Activated CD4-positive, alpha-beta T cell treated with anti-CD3 and anti-CD28 coated beads for 36 hours (primary cell): ENCODE results near the gene EIF2D. TPM values are rescaled to one million over a fixed set of nuclear protein-coding genes. Genes with fewer than 3 reads are reported as not detected.

Experiments
- ATAC-seq: fragments of 200-7000 bp; cut with Tn5 transposase; one replicate; pipeline ENCODE4 v1.10.0; 2021; ENCODE audit warnings: mild to moderate bottlenecking, moderate library complexity
- CTCF ChIA-PET: fragments of 350-600 bp; sonication (Branson Sonifier 250); formaldehyde crosslinking; loops from one replicate; lab custom pipeline; 2021; ENCODE audit warnings: antibody characterized with exemption; lab: Charles Lee
- POLR2A ChIA-PET: fragments of 350-600 bp; sonication (Branson Sonifier 250); formaldehyde crosslinking; loops from one replicate; lab custom pipeline; 2021; ENCODE audit warnings: antibody characterized with exemption, inconsistent platforms; lab: Charles Lee
- DNase-seq: peaks from one replicate; pipeline ENCODE4 v3.0.0-alpha.2; 2020
- H3K27ac Mint-ChIP-seq: one replicate; pipeline ENCODE4 v1.8.0; 2021; ENCODE audit warnings: mixed read lengths
- H3K27me3 Mint-ChIP-seq: one replicate; pipeline ENCODE4 v1.8.0; 2021; ENCODE audit warnings: mixed read lengths
- H3K36me3 Mint-ChIP-seq: one replicate; pipeline ENCODE4 v1.8.0; 2021; ENCODE audit warnings: low read depth, mixed read lengths
- H3K4me1 Mint-ChIP-seq: one replicate; pipeline ENCODE4 v1.8.0; 2021; ENCODE audit warnings: mixed read lengths
- H3K4me3 Mint-ChIP-seq: one replicate; pipeline ENCODE4 v1.8.0; 2021; ENCODE audit warnings: mild to moderate bottlenecking, moderate library complexity, mixed read lengths
- H3K9me3 Mint-ChIP-seq: one replicate; pipeline ENCODE4 v1.8.0; 2021; ENCODE audit warnings: low read depth, mixed read lengths
- intact Hi-C, 2 experiments: fragments of 100-400 bp; cut with DNase I in 1 of 2; cut with micrococcal nuclease in 1 of 2; formaldehyde crosslinking; loops; one replicate each; pipeline versions ENCODE4 v1.14.2 to v1.15.1; 2022 to 2024; cut with DNase I, micrococcal nuclease
- total RNA-seq, 2 experiments: library from RNA; stranded (reverse); gene quantifications; one replicate each; pipeline ENCODE4 v1.2.3, GENCODE V29; 2021

Gene EIF2D
- total RNA-seq, 2 experiments from 2014 or later: 91.2 to 100 TPM

DNA sequence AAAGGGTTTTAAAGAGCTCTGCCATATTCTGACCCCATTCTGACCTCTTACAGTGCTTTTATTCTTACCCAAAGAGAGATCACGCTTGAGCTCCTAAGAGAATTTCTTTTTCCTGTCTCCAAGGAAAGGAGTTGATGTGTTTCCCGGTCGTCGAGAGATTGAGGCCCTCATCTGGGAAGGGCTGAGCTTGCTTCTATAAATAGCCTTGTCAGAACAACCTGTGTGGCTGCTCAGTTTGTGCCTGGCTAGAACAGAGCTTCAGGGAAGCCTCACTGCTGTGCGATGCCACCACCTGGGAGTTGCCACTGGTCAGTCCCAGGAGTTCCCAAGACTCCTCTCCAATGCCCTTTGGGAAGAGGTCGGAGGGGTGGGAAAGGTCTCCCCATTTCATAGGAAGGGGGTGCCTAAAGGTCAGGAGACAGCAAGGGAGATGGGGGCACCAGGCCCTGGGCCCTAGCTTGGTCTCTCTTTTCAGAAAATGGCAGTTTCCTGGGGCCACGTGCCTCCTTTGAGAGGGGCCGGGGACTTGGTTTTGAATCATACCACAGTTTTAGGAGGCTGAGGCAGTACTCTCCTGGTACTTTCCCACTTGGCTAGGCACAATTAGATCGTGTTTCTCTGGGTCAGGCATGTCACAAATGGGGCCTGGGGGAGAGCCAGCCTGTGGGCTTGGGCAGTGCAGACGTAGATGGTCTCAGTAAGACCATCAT lies 52.1 kb downstream of the EIF2D start:
- no peaks in the 10 kb centered on the region for H3K9me3 Mint-ChIP-seq
- ATAC-seq: no peak
- peaks cover 78% of the 10 kb centered on the region for H3K36me3 Mint-ChIP-seq
- intact Hi-C loops: loop anchor here (1.0 to 10.0 kb wide), 2 partner anchors 30 to 1345 kb away; partner anchors contain the start of gene DSTYK (in 1 of the 2)
- peaks cover 68% of the 10 kb centered on the region for H3K4me1 Mint-ChIP-seq
- peak overlapping the region; percentile 95 for H3K4me3 Mint-ChIP-seq
- DNase-seq: peak; percentile 74
- peak overlapping the region; percentile 99 for H3K27ac Mint-ChIP-seq
- ChIA-PET POLR2A (interaction anchor here (0.5 to 1.7 kb wide), 8 partner anchors 8 to 358 kb away, joined by 3 to 14 read pairs (median 4); no protein-coding TSS in a partner anchor), CTCF (interaction anchor here (0.5 to 21.8 kb wide), 11 partner anchors 8 to 481 kb away, joined by 3 to 621 read pairs (median 4); no protein-coding TSS in a partner anchor)
- no peaks in the 10 kb centered on the region for H3K27me3 Mint-ChIP-seq

DNA sequence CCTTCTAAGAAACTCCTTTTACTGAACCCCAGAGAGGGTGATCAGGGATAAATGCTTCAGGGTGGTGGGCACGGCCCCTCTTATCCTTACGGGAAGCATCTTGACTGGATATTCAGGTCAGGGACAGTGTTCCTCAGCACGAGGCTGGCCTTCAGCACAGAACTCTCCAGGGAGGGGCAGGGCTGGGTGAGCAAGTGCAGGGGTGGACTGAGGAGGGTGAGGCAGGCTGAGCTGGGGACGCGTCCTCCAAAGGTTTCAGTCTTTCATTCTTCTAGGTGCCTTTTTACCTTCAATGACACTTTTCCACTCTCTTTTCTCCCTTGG lies 52.6 kb downstream of the EIF2D start:
- Mint-ChIP-seq H3K27ac (peak overlapping the region; percentile 99), H3K4me1 (peaks cover 68% of the 10 kb centered on the region), H3K27me3 (no peaks in the 10 kb centered on the region), H3K4me3 (peak overlapping the region; percentile 95), H3K9me3 (no peaks in the 10 kb centered on the region), H3K36me3 (peaks cover 73% of the 10 kb centered on the region)
- ChIA-PET POLR2A (interaction anchor here (0.5 to 1.7 kb wide), 8 partner anchors 9 to 359 kb away, joined by 3 to 14 read pairs (median 4); no protein-coding TSS in a partner anchor), CTCF (interaction anchor here (0.5 to 21.8 kb wide), 8 partner anchors 8 to 353 kb away, joined by 3 to 621 read pairs (median 4); no protein-coding TSS in a partner anchor)
- peak; percentile 60 for DNase-seq
- no peak for ATAC-seq
- intact Hi-C loops: no loop called here

DNA sequence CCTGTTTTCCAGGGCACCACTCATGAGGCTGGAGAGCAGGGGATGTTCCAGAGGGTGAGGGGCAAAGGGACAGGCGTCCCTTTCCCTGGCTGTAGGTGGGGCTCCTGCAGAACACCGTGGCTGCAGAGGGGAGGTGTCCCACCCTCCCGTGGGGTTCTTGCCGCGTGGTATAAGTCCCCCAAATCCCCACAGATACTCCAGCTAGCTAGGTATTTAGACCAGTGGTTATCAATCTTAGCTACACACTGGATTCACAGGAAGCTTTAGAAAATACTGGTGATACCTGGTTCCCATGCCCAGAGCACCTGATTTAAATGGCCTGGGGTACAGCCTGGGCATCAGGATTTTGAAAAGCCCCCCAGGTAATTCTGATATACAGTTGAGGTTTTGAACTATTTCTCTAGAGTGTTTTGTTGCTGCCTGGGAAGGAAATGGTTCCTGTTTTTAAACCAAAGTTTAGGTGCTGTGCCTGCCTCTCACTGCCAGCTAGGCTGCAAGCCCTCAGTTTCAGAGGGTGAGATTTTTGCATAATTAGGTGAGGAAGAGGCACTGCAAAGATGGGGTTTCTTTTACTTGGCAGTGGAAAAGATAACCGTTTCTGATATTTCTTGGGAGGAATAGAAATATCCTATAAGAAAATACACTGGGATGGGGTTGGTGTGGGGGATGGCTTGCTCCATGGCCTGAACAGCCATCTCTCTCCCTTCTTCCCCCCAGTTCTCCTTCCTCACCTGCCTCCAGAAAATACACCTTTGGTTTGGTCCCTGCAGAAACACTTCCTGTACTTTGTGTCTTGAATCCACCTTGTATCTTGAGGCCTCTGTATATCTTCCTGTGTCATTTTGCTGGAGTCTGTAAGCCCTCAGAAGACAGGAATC lies 53.2 kb downstream of the EIF2D start:
- Mint-ChIP-seq H3K4me3 (peak overlapping the region; percentile 95), H3K36me3 (peaks cover 67% of the 10 kb centered on the region), H3K27me3 (no peaks in the 10 kb centered on the region), H3K27ac (peak overlapping the region; percentile 99), H3K4me1 (peaks cover 68% of the 10 kb centered on the region), H3K9me3 (no peaks in the 10 kb centered on the region)
- ATAC-seq: no peak
- intact Hi-C loops: no loop called here
- no peak for DNase-seq
- CTCF ChIA-PET: interaction anchor here (0.6 to 21.8 kb wide), 6 partner anchors 7 to 80 kb away, joined by 3 to 621 read pairs (median 4); no protein-coding TSS in a partner anchor
- POLR2A ChIA-PET: interaction anchor here (0.6 to 1.6 kb wide), 7 partner anchors 9 to 85 kb away, joined by 3 to 5 read pairs (median 4); no protein-coding TSS in a partner anchor

- Mint-ChIP-seq H3K9me3 (no peaks in the 10 kb centered on the region), H3K36me3 (peaks cover 55% of the 10 kb centered on the region), H3K4me3 (peak overlapping the region; percentile 95), H3K27me3 (no peaks in the 10 kb centered on the region), H3K27ac (peak overlapping the region; percentile 99), H3K4me1 (peaks cover 66% of the 10 kb centered on the region)
- DNase-seq: peak; percentile 58
- POLR2A ChIA-PET: interaction anchor here (0.8 to 2.1 kb wide), 4 partner anchors 9 to 26 kb away, joined by 3 to 11 read pairs (median 4); no protein-coding TSS in a partner anchor
- CTCF ChIA-PET: interaction anchor here (3.5 to 21.8 kb wide), 2 partner anchors 12 to 18 kb away, joined by 23 to 621 read pairs; no protein-coding TSS in a partner anchor
- no peak for ATAC-seq
- intact Hi-C loops: loop anchor here (2.0 kb wide), 2 partner anchors 21 to 77 kb away; partner anchors contain the start of gene DYRK3 (in 1 of the 2)
Observed at GRCh38 chr1:206557636-206558473, 54.4 kb downstream of the EIF2D start.

- DNase-seq (peak; percentile 95), ATAC-seq (peak; percentile 43)
- peaks cover 66% of the 10 kb centered on the region for H3K4me1 Mint-ChIP-seq
- peak overlapping the region; percentile 95 for H3K4me3 Mint-ChIP-seq
- intact Hi-C loops: loop anchor here (1.0 to 2.0 kb wide), 7 partner anchors 7 to 78 kb away; partner anchors contain the start of genes DYRK3 (in 1 of the 2) and EIF2D (in 1 of the 2)
- no peaks in the 10 kb centered on the region for H3K27me3 Mint-ChIP-seq
- H3K9me3 Mint-ChIP-seq: no peaks in the 10 kb centered on the region
- ChIA-PET POLR2A (interaction anchor here (1.1 to 4.0 kb wide), 5 partner anchors 10 to 25 kb away, joined by 3 to 51 read pairs (median 11); no protein-coding TSS in a partner anchor), CTCF (interaction anchor here (1.4 to 21.8 kb wide), 5 partner anchors 11 to 78 kb away, joined by 3 to 621 read pairs (median 23); no protein-coding TSS in a partner anchor)
- H3K27ac Mint-ChIP-seq: peak overlapping the region; percentile 99
- peaks cover 46% of the 10 kb centered on the region for H3K36me3 Mint-ChIP-seq
Observed at GRCh38 chr1:206556750-206557635, 55.3 kb downstream of the EIF2D start.

GRCh38 chr1:206556047-206556749 lies 56.1 kb downstream of the EIF2D start:
- peak; percentile 58 for ATAC-seq
- POLR2A ChIA-PET: interaction anchor here (1.0 to 4.0 kb wide), 6 partner anchors 11 to 247 kb away, joined by 3 to 51 read pairs (median 8); no protein-coding TSS in a partner anchor
- DNase-seq: peak; percentile 72
- Mint-ChIP-seq H3K4me1 (peaks cover 67% of the 10 kb centered on the region), H3K36me3 (peaks cover 38% of the 10 kb centered on the region), H3K27ac (peak overlapping the region; percentile 98), H3K9me3 (no peaks in the 10 kb centered on the region), H3K27me3 (no peaks in the 10 kb centered on the region), H3K4me3 (peak overlapping the region; percentile 95)
- CTCF ChIA-PET: interaction anchor here (1.1 to 21.8 kb wide), 8 partner anchors 11 to 79 kb away, joined by 3 to 621 read pairs (median 4); partner anchors contain the start of gene DYRK3
- intact Hi-C loops: loop anchor here (1.0 to 2.0 kb wide), 7 partner anchors 8 to 79 kb away; partner anchors contain the start of genes DYRK3 (in 1 of the 2) and EIF2D (in 1 of the 2)

- Mint-ChIP-seq H3K27me3 (no peaks in the 10 kb centered on the region), H3K36me3 (peaks cover 32% of the 10 kb centered on the region), H3K27ac (peak overlapping the region; percentile 98), H3K4me1 (peaks cover 62% of the 10 kb centered on the region), H3K4me3 (peak overlapping the region; percentile 95), H3K9me3 (no peaks in the 10 kb centered on the region)
- CTCF ChIA-PET: interaction anchor here (0.8 to 21.8 kb wide), 10 partner anchors 10 to 108 kb away, joined by 3 to 621 read pairs (median 4); partner anchors contain the start of gene DYRK3
- POLR2A ChIA-PET: interaction anchor here (0.9 to 4.0 kb wide), 7 partner anchors 9 to 248 kb away, joined by 3 to 51 read pairs (median 4); no protein-coding TSS in a partner anchor
- DNase-seq (peak; percentile 78), ATAC-seq (peak; percentile 2)
- intact Hi-C loops: no loop called here
Observed at GRCh38 chr1:206555473-206555935, 56.8 kb downstream of the EIF2D start.

DNA sequence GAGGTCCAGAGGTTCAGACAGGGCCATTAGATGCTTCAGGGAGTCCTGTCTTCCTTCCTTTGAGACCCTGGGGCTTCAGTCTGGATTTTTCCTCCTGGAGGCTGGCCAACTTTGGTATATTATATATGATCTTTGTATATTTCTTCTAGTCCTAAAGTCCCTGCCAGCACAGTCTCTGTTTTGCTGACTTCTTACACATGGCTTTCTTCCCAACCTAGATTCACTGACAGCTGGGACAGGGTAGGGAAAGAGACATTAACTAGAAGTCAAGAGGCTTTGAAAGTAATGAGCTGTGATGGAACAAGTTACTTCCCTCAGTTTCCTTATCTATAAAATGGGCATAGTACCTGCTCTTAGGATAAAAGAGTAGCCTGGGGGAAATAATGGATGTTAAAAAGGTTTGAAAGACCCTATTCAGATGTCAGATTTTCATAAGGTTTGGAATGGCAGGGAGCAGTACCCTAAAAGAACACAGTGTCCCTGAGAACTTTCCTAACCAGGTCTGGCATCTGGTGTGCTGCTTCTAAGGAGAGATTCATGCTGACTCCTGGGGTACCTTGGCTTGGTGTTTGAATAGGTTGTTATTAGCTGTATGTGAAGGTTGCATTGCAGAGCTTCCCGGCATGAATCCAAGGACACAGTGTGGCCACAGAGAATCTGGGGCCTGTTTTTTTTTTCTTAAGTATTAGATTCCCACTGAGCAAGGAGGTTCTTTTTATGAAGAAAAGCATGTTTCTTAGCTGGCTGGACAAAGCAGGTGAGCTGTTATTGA lies 57.4 kb downstream of the EIF2D start:
- ATAC-seq (no peak), DNase-seq (no peak)
- Mint-ChIP-seq H3K4me3 (peak overlapping the region; percentile 95), H3K27me3 (no peaks in the 10 kb centered on the region), H3K36me3 (peaks cover 25% of the 10 kb centered on the region), H3K9me3 (no peaks in the 10 kb centered on the region), H3K27ac (peak overlapping the region; percentile 98), H3K4me1 (peaks cover 57% of the 10 kb centered on the region)
- POLR2A ChIA-PET: interaction anchor here (0.9 to 4.0 kb wide), 7 partner anchors 10 to 249 kb away, joined by 3 to 51 read pairs (median 3); no protein-coding TSS in a partner anchor
- intact Hi-C loops: loop anchor here in 1 of 2 experiments (5.0 kb wide), 1 partner anchor 48 kb away; the partner anchor contains the start of gene RASSF5
- CTCF ChIA-PET: interaction anchor here (0.8 to 21.8 kb wide), 11 partner anchors 9 to 109 kb away, joined by 3 to 621 read pairs (median 4); partner anchors contain the start of gene DYRK3
